GM19025 (cell line): ENCODE measurements around the gene LMNTD2.

Source experiments
- ATAC-seq: cut with Tn5 transposase; IDR thresholded peaks from one replicate; pipeline ENCODE4 v1.9.1; 2021; ENCODE audit warnings: mild to moderate bottlenecking, low read depth, moderate library complexity; ENCODE audit not compliant: unreplicated experiment

LMNTD2 gene

DNA sequence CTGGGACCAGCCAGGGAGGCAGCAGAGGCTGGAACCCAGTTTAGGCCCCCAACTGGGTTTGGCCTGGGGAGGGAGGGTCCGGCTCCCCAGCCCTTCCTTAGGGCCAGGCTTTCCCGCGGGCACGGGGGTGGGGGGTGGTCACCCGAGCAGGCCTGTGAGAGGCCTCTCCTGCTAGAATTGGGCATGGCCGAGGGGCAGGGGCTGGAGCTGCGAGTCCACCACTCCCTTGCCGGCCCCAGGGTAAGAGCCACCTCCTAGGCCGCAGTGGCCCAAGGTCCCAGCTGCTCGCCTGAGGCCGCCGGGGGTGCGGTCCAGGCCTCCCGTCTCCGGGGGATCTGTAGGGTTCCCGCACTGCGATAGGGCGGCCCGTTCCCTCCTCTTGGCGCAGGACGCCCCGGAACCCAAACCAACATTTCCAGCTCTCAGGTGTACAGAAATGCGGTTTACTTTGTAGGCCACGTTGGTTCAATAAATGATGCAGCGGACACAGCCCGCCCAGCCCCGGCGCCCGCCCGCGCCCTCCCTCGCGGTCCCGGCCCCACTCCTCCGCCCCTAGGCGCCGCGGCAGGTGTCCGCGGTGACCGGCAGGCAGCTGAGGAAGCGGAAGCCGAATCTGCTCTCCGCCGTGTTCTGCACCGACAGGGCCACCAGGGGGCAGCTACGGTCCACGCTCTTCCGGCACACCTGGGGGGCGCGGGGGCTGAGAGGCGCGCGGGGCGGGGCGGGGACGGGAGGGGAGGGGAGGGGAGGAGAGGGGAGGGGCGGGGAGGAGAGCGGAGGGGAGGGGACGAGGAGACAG, 5.9 kb downstream of the LMNTD2 start:
- ATAC-seq = peak; percentile 42

DNA sequence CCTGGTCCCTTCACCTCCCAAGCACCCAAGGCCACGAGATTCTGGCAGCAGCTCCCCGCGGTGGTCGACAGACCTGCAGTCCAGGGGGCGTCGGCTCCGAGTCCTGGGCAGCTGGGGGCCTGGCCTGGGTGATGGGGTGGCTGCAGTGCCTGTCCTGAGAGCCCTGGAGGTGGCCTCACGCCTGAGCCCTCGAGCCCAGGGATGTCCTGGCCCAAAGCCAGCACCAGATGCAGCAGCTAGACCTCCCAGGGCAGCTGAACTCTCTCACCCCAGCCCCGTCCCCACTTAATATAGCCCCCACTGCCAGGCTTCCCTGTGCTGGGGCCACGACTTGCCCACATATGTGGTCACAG, 6.6 kb downstream of the LMNTD2 start:
- no peak for ATAC-seq

DNA sequence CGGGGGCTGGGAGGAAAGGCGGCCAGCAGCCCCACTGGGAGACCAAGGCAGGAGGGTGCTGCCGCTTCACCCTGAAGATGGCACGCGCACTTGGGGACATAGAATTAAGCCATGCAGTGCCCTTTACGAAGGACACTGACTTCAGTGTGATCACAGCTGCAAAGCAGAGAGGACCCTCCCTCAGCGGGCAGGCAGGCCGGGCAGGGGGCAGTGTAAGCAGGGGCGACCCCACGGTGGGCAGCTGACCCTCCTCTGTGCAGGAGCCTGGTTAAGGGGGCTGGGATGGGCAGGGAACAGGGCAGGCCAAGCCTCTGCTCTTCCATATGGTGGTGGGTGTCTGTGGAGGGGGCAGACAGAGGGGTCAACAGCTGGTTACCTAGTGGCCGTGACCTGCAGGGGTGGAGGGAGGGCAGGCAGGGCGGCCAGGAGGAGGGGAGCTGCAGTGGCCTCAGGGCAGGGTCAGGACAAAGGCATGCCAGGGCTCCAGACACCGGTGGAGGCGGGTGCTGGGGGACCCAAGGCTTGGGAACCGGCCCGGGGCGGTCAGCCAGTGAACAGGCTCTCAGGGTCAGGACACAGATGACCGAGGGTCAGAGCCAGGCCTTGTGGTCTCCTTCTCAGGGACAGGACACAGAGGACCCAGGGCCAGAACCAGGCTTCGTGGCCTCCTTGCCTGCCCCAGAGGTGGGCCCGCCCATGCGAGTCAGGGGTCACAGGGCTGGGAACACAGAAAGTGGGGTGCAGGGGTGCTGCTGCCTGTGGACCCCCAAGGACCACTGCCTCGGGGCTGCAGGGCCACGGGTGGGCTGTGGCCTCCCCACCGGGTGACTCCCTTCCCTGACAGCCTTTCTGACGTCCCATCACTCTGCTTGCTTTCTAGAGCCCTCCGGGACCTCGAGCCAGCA, 7.2 kb downstream of the LMNTD2 start:
- ATAC-seq = no peak

- ATAC-seq = no peak
Measured at GRCh38 chr11:551596-551995, 8.9 kb downstream of the LMNTD2 start.

DNA sequence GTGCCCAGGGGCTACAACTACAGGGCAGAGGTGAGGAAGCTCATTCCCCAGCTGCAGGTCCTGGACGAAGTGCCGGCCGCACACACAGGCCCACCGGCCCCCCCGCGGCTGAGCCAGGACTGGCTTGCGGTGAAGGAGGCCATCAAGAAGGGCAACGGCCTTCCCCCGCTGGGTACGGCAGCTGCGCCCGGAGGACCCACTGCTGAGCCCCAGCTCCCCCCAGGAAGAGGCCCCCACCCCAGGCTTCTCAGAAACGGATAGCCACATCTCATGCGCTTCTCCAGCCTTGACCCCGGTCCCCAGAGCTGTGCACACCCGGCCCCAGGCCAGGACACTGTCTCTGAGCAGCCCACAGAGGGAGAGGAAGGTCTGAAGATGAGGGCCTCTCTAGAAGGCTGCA, 9.4 kb downstream of the LMNTD2 start:
- no peak for ATAC-seq

DNA sequence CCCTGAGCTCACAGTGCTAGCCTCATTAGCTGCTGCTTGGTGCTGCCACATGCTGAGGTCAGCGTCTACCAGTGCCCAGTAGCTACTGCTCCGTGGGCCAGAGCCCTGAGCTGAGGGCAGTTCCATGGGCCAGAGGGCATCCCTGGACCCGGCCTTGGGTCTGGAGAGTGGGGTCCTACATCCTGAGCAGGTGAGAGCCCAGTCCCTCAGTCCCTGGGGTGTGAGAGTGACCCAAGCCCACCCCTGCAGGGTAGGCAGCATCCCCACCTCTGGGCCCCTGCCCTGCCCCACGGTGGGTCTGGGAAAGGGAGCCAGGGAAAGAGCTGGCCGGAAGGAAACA, 9.8 kb downstream of the LMNTD2 start:
- no peak for ATAC-seq

GRCh38 chr11:550021-550745, 10.4 kb downstream of the LMNTD2 start:
- no peak for ATAC-seq

DNA sequence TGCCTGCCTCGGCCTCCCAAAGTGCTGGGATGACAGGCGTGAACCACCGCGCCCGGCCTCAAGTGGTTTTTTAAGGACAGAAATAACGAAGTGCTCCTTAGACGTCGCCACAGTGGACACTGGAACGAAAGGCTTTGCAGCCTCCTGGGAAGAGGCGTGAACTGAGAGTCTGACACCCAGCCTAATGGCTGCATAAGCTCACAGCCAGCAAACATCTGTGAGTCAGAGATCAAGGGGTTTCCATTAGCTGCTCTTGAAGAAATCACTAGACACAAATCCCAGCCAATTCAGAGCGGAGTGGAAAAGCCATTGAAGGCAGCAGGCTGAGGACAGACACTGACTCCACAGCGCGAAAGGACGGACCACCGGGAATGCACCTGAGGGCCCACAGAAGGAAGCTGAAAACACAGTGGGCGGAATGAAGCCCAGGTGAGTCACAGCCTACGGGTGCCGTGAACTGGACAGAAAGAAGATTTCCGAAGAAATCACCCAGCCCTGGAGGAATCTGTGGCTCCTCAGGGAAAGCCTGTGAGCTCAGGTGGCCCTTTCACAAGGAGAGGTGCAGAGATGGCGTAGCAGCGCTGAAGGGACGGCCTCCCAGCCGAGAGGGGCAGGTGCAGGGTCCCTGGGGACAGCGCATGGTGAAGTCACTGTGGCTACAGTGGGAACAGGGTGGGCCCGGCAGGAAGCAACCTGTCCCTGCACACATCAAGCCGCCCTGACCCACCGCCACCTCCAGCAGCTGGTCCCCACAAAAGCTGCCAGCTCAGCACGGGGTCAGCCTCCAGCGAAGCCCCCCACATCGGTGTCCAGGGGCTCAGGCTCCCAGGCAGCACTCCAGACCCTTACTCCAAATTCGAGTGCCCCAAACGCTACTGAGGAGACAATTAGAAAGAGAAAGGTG, 11.6 kb downstream of the LMNTD2 start:
- no peak for ATAC-seq

GRCh38 chr11:545171-545570, 15.4 kb downstream of the LMNTD2 start:
- ATAC-seq = no peak

DNA sequence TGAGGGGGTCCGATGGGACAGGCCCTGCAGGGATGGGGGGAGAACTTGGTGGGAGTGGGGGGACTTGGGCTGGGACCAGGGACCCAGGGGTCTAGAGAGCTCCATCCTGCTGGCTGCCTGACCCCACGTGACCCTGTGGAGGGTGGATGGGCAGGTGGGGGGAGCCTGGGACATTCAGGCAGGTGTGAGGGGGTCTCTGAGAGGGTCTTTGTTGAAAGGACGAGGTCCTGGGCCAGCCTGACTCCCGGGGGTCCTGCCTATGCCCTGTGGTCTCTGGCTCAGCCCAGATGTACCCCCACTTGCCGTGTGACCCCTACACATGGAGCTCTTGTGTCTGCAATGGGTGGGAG, 15.7 kb downstream of the LMNTD2 start:
- ATAC-seq = no peak

DNA sequence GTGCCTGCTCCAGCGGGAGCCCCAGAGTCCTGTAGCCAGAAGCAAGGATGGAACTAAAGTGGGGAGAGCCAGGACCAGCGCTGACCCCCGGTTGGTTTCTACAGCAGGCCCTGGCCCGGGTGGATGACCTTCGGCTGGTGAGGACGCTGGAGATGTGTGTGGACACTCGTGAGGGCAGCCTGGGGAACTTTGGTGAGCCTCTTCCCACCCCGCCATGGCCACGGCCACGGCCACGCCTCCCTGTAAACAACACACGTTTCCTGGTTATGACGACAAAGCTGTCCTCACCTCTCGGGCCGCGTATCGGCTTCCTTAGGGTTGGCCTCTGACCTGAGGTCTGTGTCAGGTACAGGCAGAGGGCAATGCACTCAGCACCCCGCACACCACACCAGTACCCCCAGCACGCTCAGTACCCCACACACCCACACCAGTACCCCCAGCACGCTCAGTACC, 19.1 kb downstream of the LMNTD2 start:
- ATAC-seq = no peak

GRCh38 chr11:540583-541432, 19.7 kb downstream of the LMNTD2 start:
- no peak for ATAC-seq

- ATAC-seq = no peak
Measured at GRCh38 chr11:539971-540481, 20.5 kb downstream of the LMNTD2 start.

GRCh38 chr11:538431-539051, 22.0 kb downstream of the LMNTD2 start:
- no peak for ATAC-seq

DNA sequence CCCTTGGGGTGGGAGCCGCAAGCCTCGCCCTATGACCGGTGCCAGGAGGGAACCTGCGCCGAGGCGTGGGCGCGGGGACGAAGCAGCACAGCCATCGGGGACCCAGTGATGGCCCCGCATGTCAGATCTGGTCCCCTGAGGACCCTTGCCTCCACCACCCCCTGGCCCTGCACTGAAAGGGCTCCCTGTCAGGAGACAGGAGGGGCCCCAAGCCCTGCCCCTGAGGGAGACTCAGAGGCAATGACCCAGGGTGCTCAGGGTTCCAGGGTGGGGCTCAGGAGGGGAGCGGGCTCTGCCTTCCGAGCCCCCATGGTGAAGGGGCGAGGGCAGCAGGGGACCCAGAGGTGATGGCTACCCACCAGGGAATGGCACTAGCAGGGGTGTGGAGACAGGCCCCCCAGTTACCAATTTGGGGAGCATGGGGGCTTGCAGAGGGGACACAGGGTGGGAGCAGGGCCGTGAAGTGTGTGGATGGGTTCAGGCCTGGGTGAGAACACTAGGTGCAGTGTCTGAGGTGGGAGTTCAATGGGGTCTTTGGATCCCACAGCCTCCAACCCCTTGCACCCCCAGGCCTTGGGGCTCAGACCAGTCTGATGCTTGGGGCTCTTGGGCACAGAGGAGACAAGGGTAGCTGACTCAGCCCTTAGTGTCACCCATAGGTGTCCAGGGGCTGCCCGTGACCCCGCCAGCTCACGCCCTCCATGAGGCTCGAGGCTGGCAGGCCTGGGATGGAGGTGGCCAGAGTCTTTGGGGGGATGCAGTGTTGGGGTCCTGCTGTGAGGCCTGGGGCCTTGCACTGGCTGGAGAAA, 22.7 kb downstream of the LMNTD2 start:
- ATAC-seq = no peak

- peak; percentile 38 for ATAC-seq
Measured at GRCh38 chr11:536841-537621, 23.5 kb downstream of the LMNTD2 start, which contains the start of gene LRRC56. Gene LRRC56 (plus strand): TSS chr11:537527. CDS start chr11:540685, 3,158 bp downstream.
